Measurements from ENCODE around the gene MTR.

MTR gene

DNA sequence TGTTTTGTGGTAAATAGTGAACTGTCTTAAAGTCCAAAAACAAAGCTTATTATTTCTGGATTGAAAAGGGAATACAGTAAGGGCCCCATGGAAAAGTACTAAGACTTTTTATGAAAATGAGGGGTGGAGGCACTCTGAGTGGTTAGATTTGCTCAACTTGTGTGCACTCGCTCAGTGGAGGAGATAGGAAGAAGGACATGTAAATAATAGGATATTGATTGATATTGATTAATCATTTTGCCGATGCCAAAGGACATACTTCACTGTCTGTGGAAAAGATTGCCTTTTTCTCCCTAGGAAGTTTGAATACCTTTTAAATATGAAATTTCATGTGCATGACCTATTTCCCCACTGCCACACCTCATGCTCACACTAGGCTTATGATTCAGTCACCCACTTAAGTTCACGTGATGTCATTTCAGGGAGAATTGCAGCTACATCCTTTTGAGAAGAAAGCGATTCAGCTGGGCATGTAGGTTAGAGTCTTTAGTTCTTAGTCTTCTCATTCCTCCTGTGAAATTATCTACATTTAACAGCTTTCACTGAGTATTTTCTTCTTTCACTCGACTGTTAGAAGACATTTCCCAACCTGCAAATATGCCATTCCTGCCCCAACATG is 5.0 kb downstream of the MTR start:
- Histone ChIP-seq H2AFZ (ENCODE audit: low read depth, low read length) (no peak overlapping the region), H3K9me3 (ENCODE audit: insufficient read depth, low read length) (no peaks in the 10 kb centered on the region), H3K4me1 (ENCODE audit: low read length) (peaks cover 5% of the 10 kb centered on the region), H3K4me3 (ENCODE audit: low read length) (no peak overlapping the region), H3K79me2 (ENCODE audit: low read length) (peaks cover 87% of the 10 kb centered on the region), H3K27me3 (ENCODE audit: low read depth, low read length) (no peaks in the 10 kb centered on the region), H3K4me2 (ENCODE audit: low read length) (no peak overlapping the region), H3K27ac (ENCODE audit: low read length) (no peak overlapping the region), H4K20me1 (ENCODE audit: insufficient read depth, low read length) (peaks cover 23% of the 10 kb centered on the region), H3K36me3 (replicated peaks; ENCODE audit: low read depth, low read length) (peaks cover 11% of the 10 kb centered on the region), H3K9ac (ENCODE audit: low read length) (no peak overlapping the region)
- TF ChIP-seq, protein P1, sequence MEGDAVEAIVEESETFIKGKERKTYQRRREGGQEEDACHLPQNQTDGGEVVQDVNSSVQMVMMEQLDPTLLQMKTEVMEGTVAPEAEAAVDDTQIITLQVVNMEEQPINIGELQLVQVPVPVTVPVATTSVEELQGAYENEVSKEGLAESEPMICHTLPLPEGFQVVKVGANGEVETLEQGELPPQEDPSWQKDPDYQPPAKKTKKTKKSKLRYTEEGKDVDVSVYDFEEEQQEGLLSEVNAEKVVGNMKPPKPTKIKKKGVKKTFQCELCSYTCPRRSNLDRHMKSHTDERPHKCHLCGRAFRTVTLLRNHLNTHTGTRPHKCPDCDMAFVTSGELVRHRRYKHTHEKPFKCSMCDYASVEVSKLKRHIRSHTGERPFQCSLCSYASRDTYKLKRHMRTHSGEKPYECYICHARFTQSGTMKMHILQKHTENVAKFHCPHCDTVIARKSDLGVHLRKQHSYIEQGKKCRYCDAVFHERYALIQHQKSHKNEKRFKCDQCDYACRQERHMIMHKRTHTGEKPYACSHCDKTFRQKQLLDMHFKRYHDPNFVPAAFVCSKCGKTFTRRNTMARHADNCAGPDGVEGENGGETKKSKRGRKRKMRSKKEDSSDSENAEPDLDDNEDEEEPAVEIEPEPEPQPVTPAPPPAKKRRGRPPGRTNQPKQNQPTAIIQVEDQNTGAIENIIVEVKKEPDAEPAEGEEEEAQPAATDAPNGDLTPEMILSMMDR (IDR thresholded peaks at IDR 0.05; ENCODE audit: low read depth, low read length): no peak
- TF ChIP-seq EZH2phosphoT487 (IDR thresholded peaks at IDR 0.05; ENCODE audit: low read depth): no peak

DNA sequence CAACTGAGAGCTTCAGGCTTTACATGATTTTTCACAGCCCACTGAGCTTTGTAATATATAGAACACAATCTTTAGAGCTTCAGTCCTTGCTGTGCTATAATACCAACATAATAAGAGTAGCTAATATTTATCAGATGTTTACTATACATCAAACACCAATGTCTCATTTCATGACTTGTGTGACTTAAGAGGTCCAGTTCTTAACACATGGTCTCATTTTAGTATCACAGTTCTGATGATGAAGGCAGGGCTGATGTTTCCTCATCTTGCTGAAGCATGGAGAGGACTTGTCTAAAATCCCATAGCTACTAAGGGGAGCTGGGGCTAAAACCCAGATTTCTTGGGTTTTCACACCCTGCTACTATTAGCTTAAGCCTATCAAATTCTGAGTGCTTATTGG is 5.5 kb downstream of the MTR start:
- Histone ChIP-seq H3K4me3 (ENCODE audit: low read length) (no peak overlapping the region), H3K27me3 (ENCODE audit: low read depth, low read length) (no peaks in the 10 kb centered on the region), H3K27ac (ENCODE audit: low read length) (no peak overlapping the region), H4K20me1 (ENCODE audit: insufficient read depth, low read length) (peaks cover 25% of the 10 kb centered on the region), H2AFZ (ENCODE audit: low read depth, low read length) (no peak overlapping the region), H3K4me2 (ENCODE audit: low read length) (no peak overlapping the region), H3K4me1 (ENCODE audit: low read length) (peaks cover 5% of the 10 kb centered on the region), H3K36me3 (replicated peaks; ENCODE audit: low read depth, low read length) (peaks cover 12% of the 10 kb centered on the region), H3K79me2 (ENCODE audit: low read length) (peaks cover 88% of the 10 kb centered on the region), H3K9me3 (ENCODE audit: insufficient read depth, low read length) (no peaks in the 10 kb centered on the region), H3K9ac (ENCODE audit: low read length) (no peak overlapping the region)
- TF ChIP-seq, protein P1 (IDR thresholded peaks at IDR 0.05; ENCODE audit: low read depth, low read length): no peak
- no peak for TF ChIP-seq EZH2phosphoT487 (IDR thresholded peaks at IDR 0.05; ENCODE audit: low read depth)

DNA sequence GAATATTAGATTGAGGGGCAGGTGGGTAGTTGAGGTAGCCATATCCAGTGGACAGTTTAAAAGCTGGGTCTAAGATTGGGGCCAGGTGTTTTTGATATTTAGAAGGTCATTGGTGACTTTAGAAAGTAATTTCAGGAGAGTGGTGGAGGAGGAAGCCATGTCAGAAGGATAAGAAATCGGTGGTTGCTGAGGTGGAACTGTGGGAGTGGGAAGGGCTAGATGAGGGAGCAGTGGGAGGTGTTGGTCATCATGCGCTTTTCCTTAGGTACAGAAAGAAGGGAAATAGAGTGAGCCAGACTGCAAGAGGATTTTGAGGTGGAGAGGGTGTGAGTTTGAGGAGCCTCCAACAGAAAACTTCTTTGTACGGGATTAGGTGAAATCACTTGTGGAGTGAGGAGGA is 7.2 kb downstream of the MTR start:
- Histone ChIP-seq H4K20me1 (ENCODE audit: insufficient read depth, low read length) (peaks cover 25% of the 10 kb centered on the region), H3K9me3 (ENCODE audit: insufficient read depth, low read length) (no peaks in the 10 kb centered on the region), H2AFZ (ENCODE audit: low read depth, low read length) (no peak overlapping the region), H3K4me2 (ENCODE audit: low read length) (no peak overlapping the region), H3K79me2 (ENCODE audit: low read length) (peaks cover 72% of the 10 kb centered on the region), H3K27ac (ENCODE audit: low read length) (no peak overlapping the region), H3K36me3 (replicated peaks; ENCODE audit: low read depth, low read length) (peaks cover 20% of the 10 kb centered on the region), H3K27me3 (ENCODE audit: low read depth, low read length) (no peaks in the 10 kb centered on the region), H3K4me1 (ENCODE audit: low read length) (no peaks in the 10 kb centered on the region), H3K4me3 (ENCODE audit: low read length) (no peak overlapping the region), H3K9ac (ENCODE audit: low read length) (no peak overlapping the region)
- TF ChIP-seq, protein P1 (IDR thresholded peaks at IDR 0.05; ENCODE audit: low read depth, low read length): no peak
- TF ChIP-seq EZH2phosphoT487 (IDR thresholded peaks at IDR 0.05; ENCODE audit: low read depth): no peak

DNA sequence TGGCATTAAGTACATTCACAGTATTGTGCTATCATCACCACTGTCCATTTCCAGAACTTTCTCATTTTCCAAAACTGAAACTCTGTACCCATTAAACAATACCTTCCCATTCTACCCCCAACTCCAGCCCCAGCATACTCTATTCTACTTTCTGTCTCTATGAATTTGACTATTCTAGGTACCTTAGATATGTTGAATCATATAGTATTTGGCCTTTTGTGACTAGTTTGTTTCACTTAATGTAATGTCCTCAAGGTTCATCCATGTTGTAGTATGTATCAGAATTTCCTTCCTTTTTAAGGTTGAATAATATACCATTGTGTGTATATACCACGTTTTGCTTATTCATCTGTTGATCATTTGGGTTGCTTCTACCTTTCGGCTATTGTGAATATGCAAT is 11.5 kb downstream of the MTR start:
- Histone ChIP-seq H3K4me3 (ENCODE audit: low read length) (no peak overlapping the region), H3K36me3 (replicated peaks; ENCODE audit: low read depth, low read length) (peaks cover 56% of the 10 kb centered on the region), H3K9ac (ENCODE audit: low read length) (no peak overlapping the region), H3K9me3 (ENCODE audit: insufficient read depth, low read length) (no peaks in the 10 kb centered on the region), H3K79me2 (ENCODE audit: low read length) (peaks cover 34% of the 10 kb centered on the region), H4K20me1 (ENCODE audit: insufficient read depth, low read length) (peaks cover 23% of the 10 kb centered on the region), H3K4me2 (ENCODE audit: low read length) (no peak overlapping the region), H2AFZ (ENCODE audit: low read depth, low read length) (no peak overlapping the region), H3K27ac (ENCODE audit: low read length) (no peak overlapping the region), H3K27me3 (ENCODE audit: low read depth, low read length) (no peaks in the 10 kb centered on the region), H3K4me1 (ENCODE audit: low read length) (no peaks in the 10 kb centered on the region)
- TF ChIP-seq EZH2phosphoT487 (IDR thresholded peaks at IDR 0.05; ENCODE audit: low read depth): no peak
- TF ChIP-seq, protein P1 (IDR thresholded peaks at IDR 0.05; ENCODE audit: low read depth, low read length): no peak
